ENCODE results near the gene TNS1. TPM values are rescaled to one million over a fixed set of nuclear protein-coding genes. Genes with fewer than 3 reads are reported as not detected.

The TNS1 gene
- total RNA-seq, 1 experiment from 2014 or later: 4.5 TPM

DNA sequence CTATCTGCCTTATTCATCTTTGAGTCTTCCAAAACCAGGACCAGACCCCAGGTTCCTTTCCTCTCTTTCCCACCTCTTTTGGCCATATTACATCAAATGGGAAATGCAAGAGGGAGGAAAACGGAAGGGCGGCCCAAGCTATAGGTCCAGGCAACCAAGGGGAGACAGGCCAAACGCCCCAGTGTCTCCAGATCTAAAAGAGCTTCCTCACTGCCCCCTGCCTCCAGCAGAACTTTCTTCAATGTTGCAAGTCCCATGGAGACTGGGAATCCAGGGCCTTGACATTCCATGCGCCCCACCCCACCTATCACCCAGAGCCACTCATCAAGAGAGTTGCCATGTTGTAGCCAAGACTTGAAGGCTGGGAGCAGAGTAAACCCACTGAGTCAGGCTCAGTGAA, 15.4 kb downstream of the TNS1 start:
- no peak for DNase-seq (ENCODE audit: low spot score)
- POLR2A ChIA-PET: no interaction called here

DNA sequence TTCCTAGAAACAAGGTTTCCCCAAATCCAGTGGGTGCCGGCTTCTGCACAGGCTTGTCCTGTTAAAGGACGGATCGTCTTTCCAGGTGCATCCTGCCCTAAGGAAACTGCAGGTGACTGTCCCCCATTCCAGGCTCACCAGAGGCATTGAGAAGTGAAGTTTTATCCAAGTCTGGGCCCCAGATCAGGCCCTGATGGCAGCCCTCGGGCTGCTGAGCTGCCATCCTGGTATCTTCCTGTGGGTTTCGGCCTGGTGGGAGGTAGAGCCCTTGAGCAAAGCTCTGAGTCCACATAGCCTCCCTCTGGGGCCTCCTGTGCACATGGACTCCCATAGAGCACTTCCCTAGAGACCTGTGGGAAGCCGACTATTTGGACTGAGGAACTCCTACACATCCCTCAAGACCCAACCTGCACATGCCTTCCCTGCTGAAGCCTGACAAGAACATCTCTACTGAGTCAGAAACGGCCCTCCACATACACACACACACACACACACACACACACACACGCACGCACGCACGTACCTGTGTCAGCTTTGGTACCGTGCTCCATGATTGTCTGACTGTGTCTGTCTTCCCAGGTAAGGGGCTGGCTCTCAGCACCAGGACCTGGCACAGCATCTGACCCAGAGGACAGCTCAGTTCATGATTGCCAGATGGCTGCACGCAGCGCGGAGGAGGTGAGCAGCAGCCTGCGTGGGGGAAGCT, 16.4 kb downstream of the TNS1 start:
- Mint-ChIP-seq H3K4me3 (no peak overlapping the region), H3K4me1 (peaks cover 17% of the 10 kb centered on the region), H3K36me3 (peaks cover 5% of the 10 kb centered on the region; the same call in 1 of the 2 replicates), H3K27me3 (ENCODE audit: low read depth) (no peaks in the 10 kb centered on the region), H3K27ac (no peak overlapping the region), H3K9me3 (peaks cover 5% of the 10 kb centered on the region)
- ATAC-seq (no peak), DNase-seq (ENCODE audit: low spot score) (no peak)
- CTCF ChIA-PET: interaction anchor here (0.6 to 3.9 kb wide), 7 partner anchors 38 to 201 kb away, joined by 3 to 55 read pairs (median 10); partner anchors contain the start of gene RUFY4
- TF ChIP-seq FOXP1 (CRISPR knock-in tag; IDR thresholded peaks at IDR 0.05; ENCODE audit: borderline replicate concordance) (no peak), GABPB1 (CRISPR knock-in tag; IDR thresholded peaks at IDR 0.05) (no peak), NR3C1 (CRISPR knock-in tag; conservative IDR thresholded peaks at IDR 0.05; ENCODE audit: low read depth) (no peak), RELA (CRISPR knock-in tag; IDR thresholded peaks at IDR 0.05; ENCODE audit: borderline replicate concordance) (no peak)
- TF ChIP-seq, protein P1, sequence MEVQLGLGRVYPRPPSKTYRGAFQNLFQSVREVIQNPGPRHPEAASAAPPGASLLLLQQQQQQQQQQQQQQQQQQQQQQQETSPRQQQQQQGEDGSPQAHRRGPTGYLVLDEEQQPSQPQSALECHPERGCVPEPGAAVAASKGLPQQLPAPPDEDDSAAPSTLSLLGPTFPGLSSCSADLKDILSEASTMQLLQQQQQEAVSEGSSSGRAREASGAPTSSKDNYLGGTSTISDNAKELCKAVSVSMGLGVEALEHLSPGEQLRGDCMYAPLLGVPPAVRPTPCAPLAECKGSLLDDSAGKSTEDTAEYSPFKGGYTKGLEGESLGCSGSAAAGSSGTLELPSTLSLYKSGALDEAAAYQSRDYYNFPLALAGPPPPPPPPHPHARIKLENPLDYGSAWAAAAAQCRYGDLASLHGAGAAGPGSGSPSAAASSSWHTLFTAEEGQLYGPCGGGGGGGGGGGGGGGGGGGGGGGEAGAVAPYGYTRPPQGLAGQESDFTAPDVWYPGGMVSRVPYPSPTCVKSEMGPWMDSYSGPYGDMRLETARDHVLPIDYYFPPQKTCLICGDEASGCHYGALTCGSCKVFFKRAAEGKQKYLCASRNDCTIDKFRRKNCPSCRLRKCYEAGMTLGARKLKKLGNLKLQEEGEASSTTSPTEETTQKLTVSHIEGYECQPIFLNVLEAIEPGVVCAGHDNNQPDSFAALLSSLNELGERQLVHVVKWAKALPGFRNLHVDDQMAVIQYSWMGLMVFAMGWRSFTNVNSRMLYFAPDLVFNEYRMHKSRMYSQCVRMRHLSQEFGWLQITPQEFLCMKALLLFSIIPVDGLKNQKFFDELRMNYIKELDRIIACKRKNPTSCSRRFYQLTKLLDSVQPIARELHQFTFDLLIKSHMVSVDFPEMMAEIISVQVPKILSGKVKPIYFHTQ (CRISPR knock-in tag; IDR thresholded peaks at IDR 0.05): no peak
- TF ChIP-seq, protein P2, sequence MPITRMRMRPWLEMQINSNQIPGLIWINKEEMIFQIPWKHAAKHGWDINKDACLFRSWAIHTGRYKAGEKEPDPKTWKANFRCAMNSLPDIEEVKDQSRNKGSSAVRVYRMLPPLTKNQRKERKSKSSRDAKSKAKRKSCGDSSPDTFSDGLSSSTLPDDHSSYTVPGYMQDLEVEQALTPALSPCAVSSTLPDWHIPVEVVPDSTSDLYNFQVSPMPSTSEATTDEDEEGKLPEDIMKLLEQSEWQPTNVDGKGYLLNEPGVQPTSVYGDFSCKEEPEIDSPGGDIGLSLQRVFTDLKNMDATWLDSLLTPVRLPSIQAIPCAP (CRISPR knock-in tag; IDR thresholded peaks at IDR 0.05): no peak
- TF ChIP-seq, protein P3, sequence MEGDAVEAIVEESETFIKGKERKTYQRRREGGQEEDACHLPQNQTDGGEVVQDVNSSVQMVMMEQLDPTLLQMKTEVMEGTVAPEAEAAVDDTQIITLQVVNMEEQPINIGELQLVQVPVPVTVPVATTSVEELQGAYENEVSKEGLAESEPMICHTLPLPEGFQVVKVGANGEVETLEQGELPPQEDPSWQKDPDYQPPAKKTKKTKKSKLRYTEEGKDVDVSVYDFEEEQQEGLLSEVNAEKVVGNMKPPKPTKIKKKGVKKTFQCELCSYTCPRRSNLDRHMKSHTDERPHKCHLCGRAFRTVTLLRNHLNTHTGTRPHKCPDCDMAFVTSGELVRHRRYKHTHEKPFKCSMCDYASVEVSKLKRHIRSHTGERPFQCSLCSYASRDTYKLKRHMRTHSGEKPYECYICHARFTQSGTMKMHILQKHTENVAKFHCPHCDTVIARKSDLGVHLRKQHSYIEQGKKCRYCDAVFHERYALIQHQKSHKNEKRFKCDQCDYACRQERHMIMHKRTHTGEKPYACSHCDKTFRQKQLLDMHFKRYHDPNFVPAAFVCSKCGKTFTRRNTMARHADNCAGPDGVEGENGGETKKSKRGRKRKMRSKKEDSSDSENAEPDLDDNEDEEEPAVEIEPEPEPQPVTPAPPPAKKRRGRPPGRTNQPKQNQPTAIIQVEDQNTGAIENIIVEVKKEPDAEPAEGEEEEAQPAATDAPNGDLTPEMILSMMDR (IDR thresholded peaks at IDR 0.05): no peak
- POLR2A ChIA-PET: no interaction called here

More for the DNA sequence above, 15.4 kb downstream of the TNS1 start:
- Mint-ChIP-seq H3K27ac (no peak overlapping the region), H3K4me1 (peaks cover 17% of the 10 kb centered on the region), H3K4me3 (no peak overlapping the region), H3K27me3 (ENCODE audit: low read depth) (no peaks in the 10 kb centered on the region), H3K9me3 (no peaks in the 10 kb centered on the region), H3K36me3 (no peaks in the 10 kb centered on the region)
- CTCF ChIA-PET: interaction anchor here (0.9 to 3.9 kb wide), 21 partner anchors 18 to 202 kb away, joined by 3 to 55 read pairs (median 4); no protein-coding TSS in a partner anchor
- TF ChIP-seq, protein P4, sequence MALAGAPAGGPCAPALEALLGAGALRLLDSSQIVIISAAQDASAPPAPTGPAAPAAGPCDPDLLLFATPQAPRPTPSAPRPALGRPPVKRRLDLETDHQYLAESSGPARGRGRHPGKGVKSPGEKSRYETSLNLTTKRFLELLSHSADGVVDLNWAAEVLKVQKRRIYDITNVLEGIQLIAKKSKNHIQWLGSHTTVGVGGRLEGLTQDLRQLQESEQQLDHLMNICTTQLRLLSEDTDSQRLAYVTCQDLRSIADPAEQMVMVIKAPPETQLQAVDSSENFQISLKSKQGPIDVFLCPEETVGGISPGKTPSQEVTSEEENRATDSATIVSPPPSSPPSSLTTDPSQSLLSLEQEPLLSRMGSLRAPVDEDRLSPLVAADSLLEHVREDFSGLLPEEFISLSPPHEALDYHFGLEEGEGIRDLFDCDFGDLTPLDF (CRISPR knock-in tag; IDR thresholded peaks at IDR 0.05): no peak
- TF ChIP-seq OVOL2 (CRISPR knock-in tag; IDR thresholded peaks at IDR 0.05; ENCODE audit: borderline replicate concordance): no peak
- TF ChIP-seq ZNF219 (CRISPR knock-in tag; IDR thresholded peaks at IDR 0.05; ENCODE audit: borderline replicate concordance): no peak
- TF ChIP-seq GABPB1 (CRISPR knock-in tag; IDR thresholded peaks at IDR 0.05): no peak
- TF ChIP-seq ZBTB21 (CRISPR knock-in tag; IDR thresholded peaks at IDR 0.05; ENCODE audit: borderline replicate concordance): no peak
- TF ChIP-seq GTF2I (CRISPR knock-in tag; conservative IDR thresholded peaks at IDR 0.05): no peak
- TF ChIP-seq, protein P5, sequence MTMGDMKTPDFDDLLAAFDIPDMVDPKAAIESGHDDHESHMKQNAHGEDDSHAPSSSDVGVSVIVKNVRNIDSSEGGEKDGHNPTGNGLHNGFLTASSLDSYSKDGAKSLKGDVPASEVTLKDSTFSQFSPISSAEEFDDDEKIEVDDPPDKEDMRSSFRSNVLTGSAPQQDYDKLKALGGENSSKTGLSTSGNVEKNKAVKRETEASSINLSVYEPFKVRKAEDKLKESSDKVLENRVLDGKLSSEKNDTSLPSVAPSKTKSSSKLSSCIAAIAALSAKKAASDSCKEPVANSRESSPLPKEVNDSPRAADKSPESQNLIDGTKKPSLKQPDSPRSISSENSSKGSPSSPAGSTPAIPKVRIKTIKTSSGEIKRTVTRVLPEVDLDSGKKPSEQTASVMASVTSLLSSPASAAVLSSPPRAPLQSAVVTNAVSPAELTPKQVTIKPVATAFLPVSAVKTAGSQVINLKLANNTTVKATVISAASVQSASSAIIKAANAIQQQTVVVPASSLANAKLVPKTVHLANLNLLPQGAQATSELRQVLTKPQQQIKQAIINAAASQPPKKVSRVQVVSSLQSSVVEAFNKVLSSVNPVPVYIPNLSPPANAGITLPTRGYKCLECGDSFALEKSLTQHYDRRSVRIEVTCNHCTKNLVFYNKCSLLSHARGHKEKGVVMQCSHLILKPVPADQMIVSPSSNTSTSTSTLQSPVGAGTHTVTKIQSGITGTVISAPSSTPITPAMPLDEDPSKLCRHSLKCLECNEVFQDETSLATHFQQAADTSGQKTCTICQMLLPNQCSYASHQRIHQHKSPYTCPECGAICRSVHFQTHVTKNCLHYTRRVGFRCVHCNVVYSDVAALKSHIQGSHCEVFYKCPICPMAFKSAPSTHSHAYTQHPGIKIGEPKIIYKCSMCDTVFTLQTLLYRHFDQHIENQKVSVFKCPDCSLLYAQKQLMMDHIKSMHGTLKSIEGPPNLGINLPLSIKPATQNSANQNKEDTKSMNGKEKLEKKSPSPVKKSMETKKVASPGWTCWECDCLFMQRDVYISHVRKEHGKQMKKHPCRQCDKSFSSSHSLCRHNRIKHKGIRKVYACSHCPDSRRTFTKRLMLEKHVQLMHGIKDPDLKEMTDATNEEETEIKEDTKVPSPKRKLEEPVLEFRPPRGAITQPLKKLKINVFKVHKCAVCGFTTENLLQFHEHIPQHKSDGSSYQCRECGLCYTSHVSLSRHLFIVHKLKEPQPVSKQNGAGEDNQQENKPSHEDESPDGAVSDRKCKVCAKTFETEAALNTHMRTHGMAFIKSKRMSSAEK (CRISPR knock-in tag; IDR thresholded peaks at IDR 0.05; ENCODE audit: borderline replicate concordance): no peak
- TF ChIP-seq GRHL2 (CRISPR knock-in tag; IDR thresholded peaks at IDR 0.05; ENCODE audit: insufficient replicate concordance, severe bottlenecking): no peak
- ATAC-seq: no peak

Measured in WTC11 (cell line).